AG10803 (cell line): ENCODE measurements around the gene RNASEL.
"Not testable (repeated sequence)": the region's sequence is repeated elsewhere in the genome, so short reads cannot be mapped to it uniquely, and the experiment has no call there.

ENCODE experiments used
- DNase-seq: peaks from one replicate; pipeline ENCODE4 v3.0.0; 2010; ENCODE audit warnings: low read depth
- H3K4me3 ChIP-seq: 2 replicates; pipeline ENCODE4 v1.5.1; 2011; ENCODE audit warnings: mild to moderate bottlenecking, low read length, control low read depth
- CTCF ChIP-seq: conservative IDR thresholded peaks from 2 replicates; pipeline ENCODE4 v1.5.1; 2011; ENCODE audit warnings: mild to moderate bottlenecking, low read length, control low read depth, inconsistent platforms

Gene RNASEL

GRCh38 chr1:182588500-182589396 is at the start of gene RNASEL:
Gene RNASEL (minus strand): TSS chr1:182589256. CDS start chr1:182586806, 2,450 bp downstream.
- peak; percentile 60 for DNase-seq
- H3K4me3 ChIP-seq: peak within 1 kb of the TSS; percentile 81
- TF ChIP-seq CTCF: no peak

GRCh38 chr1:182637769-182638168 is 48.7 kb upstream of the RNASEL start:
- H3K4me3 ChIP-seq: no peak overlapping the region
- DNase-seq: no peak
- no peak for TF ChIP-seq CTCF

GRCh38 chr1:182635871-182636270 is 46.8 kb upstream of the RNASEL start:
- H3K4me3 ChIP-seq: no peak overlapping the region
- TF ChIP-seq CTCF: no peak
- DNase-seq: no peak

- no peak overlapping the region for H3K4me3 ChIP-seq
These were observed 45.4 kb upstream of the RNASEL start for GRCh38 chr1:182634306-182635072.

GRCh38 chr1:182633657-182634281 is 44.7 kb upstream of the RNASEL start:
- H3K4me3 ChIP-seq: no peak overlapping the region
- no peak for DNase-seq
- no peak for TF ChIP-seq CTCF

More at GRCh38 chr1:182634306-182635072, 45.4 kb upstream of the RNASEL start:
- DNase-seq: no peak
- TF ChIP-seq CTCF: no peak

GRCh38 chr1:182633031-182633430 is 44.0 kb upstream of the RNASEL start:
- no peak for DNase-seq
- no peak overlapping the region for H3K4me3 ChIP-seq
- no peak for TF ChIP-seq CTCF

- H3K4me3 ChIP-seq, DNase-seq: not testable (repeated sequence)
These were observed 43.4 kb upstream of the RNASEL start for GRCh38 chr1:182632441-182632857.
